ENCODE results near the gene AOPEP.

GRCh38 chr9:94925751-94926430 is 199.4 kb downstream of the AOPEP start:
- TF ChIP-seq CTCF (IDR thresholded peaks at IDR 0.05; ENCODE audit: low read depth, low read length, poor library complexity, severe bottlenecking): no peak
- TF ChIP-seq EZH2phosphoT487 (IDR thresholded peaks at IDR 0.05; ENCODE audit: borderline replicate concordance, low read length): no peak

Data from DOHH2 (cell line).